Mesothelial cell of epicardium (in vitro differentiated cells): Measurements from ENCODE around the gene COX5B. TPM values are rescaled to one million over a fixed set of nuclear protein-coding genes. Genes with fewer than 3 reads are reported as not detected.

Source experiments
- DNase-seq, 2 experiments: peaks; one replicate each; pipeline ENCODE4 v3.0.0; 2021; ENCODE audit warnings: low spot score in 2 of 2; ENCODE audit not compliant: unreplicated experiment in 2 of 2
- H3K27ac Mint-ChIP-seq: 2 replicates; pipeline ENCODE4 v1.8.0; 2021; ENCODE audit warnings: mixed read lengths
- H3K27me3 Mint-ChIP-seq: 2 replicates; pipeline ENCODE4 v1.8.0; 2021; ENCODE audit warnings: low read depth, mixed read lengths
- H3K36me3 Mint-ChIP-seq: 2 replicates; pipeline ENCODE4 v1.8.0; 2021; ENCODE audit warnings: mixed read lengths
- H3K4me1 Mint-ChIP-seq: 2 replicates; pipeline ENCODE4 v1.8.0; 2021; ENCODE audit warnings: mixed read lengths
- H3K4me3 Mint-ChIP-seq: 2 replicates; pipeline ENCODE4 v1.8.0; 2021; ENCODE audit warnings: mild to moderate bottlenecking, moderate library complexity, mixed read lengths
- H3K9me3 Mint-ChIP-seq: 2 replicates; pipeline ENCODE4 v1.8.0; 2021; ENCODE audit warnings: mixed read lengths
- CTCF ChIP-seq: fragments of 200-600 bp; sonication (generic); IDR thresholded peaks from one replicate; pipeline ENCODE4 v1.5.0; 2021; ENCODE audit warnings: antibody characterized with exemption; ENCODE audit not compliant: unreplicated experiment
- total RNA-seq: library from RNA; stranded (reverse); gene quantifications from 3 replicates; pipeline ENCODE4 v1.2.1, GENCODE V29; 2021

COX5B gene
- total RNA-seq, 1 donor from 2014 or later: 144 TPM

GRCh38 chr2:97656129-97656755, 10.4 kb downstream of the COX5B start:
- DNase-seq: no peak
- H3K27me3 Mint-ChIP-seq: no peaks in the 10 kb centered on the region
- peaks cover 41% of the 10 kb centered on the region for H3K36me3 Mint-ChIP-seq
- H3K9me3 Mint-ChIP-seq: peaks cover 23% of the 10 kb centered on the region
- no peak overlapping the region for H3K4me3 Mint-ChIP-seq
- TF ChIP-seq CTCF: no peak
- H3K27ac Mint-ChIP-seq: no peak overlapping the region
- H3K4me1 Mint-ChIP-seq: no peaks in the 10 kb centered on the region

- no peak for TF ChIP-seq CTCF
- DNase-seq: no peak
- Mint-ChIP-seq H3K27ac (no peak overlapping the region), H3K27me3 (no peaks in the 10 kb centered on the region), H3K4me3 (no peak overlapping the region), H3K9me3 (peaks cover 23% of the 10 kb centered on the region), H3K36me3 (peaks cover 40% of the 10 kb centered on the region), H3K4me1 (peaks cover 7% of the 10 kb centered on the region)
Measured at GRCh38 chr2:97656905-97657587, 11.2 kb downstream of the COX5B start.

GRCh38 chr2:97657986-97658690, 12.3 kb downstream of the COX5B start:
- peaks cover 16% of the 10 kb centered on the region for H3K4me1 Mint-ChIP-seq
- no peak overlapping the region for H3K27ac Mint-ChIP-seq
- peaks cover 40% of the 10 kb centered on the region for H3K36me3 Mint-ChIP-seq
- H3K27me3 Mint-ChIP-seq: no peaks in the 10 kb centered on the region
- DNase-seq: no peak
- no peak overlapping the region for H3K4me3 Mint-ChIP-seq
- peaks cover 23% of the 10 kb centered on the region for H3K9me3 Mint-ChIP-seq
- TF ChIP-seq CTCF: no peak

- Mint-ChIP-seq H3K36me3 (peaks cover 35% of the 10 kb centered on the region), H3K27ac (no peak overlapping the region), H3K4me1 (peaks cover 16% of the 10 kb centered on the region), H3K4me3 (no peak overlapping the region), H3K27me3 (no peaks in the 10 kb centered on the region), H3K9me3 (peaks cover 18% of the 10 kb centered on the region)
- no peak for DNase-seq
- TF ChIP-seq CTCF: no peak
Measured at GRCh38 chr2:97658691-97659157, 12.9 kb downstream of the COX5B start.

- no peak for TF ChIP-seq CTCF
- Mint-ChIP-seq H3K4me3 (no peak overlapping the region), H3K36me3 (peaks cover 28% of the 10 kb centered on the region), H3K4me1 (peaks cover 16% of the 10 kb centered on the region), H3K9me3 (peaks cover 11% of the 10 kb centered on the region), H3K27me3 (no peaks in the 10 kb centered on the region), H3K27ac (no peak overlapping the region)
- no peak for DNase-seq
Measured at GRCh38 chr2:97659256-97660043, 13.6 kb downstream of the COX5B start.
